ENCODE measurements around the gene PRPS1L1.

Gene PRPS1L1

GRCh38 chr7:17984288-17984687, 43.4 kb downstream of the PRPS1L1 start:
- ChIA-PET POLR2A (no interaction called here), CTCF (no interaction called here)
- peaks cover 0 to 5% (median 2%) of the 10 kb centered on the region in 4 experiments for H3K4me1 ChIP-seq (ENCODE audit: control extremely low read depth in 1 of 4, control insufficient read depth in 4 of 4, insufficient read depth in 4 of 4, low read length in 3 of 4)
- no CpG with 5 or more reads among the region's 1 CpG for WGBS (ENCODE audit: insufficient coverage)
- H3K36me3 ChIP-seq (ENCODE audit: control insufficient read depth in 4 of 4, insufficient read depth in 4 of 4, low read length in 3 of 4): no peaks in the 10 kb centered on the region
- peaks cover 0 to 4% (median 2%) of the 10 kb centered on the region in 5 experiments for H3K9me3 ChIP-seq (ENCODE audit: control extremely low read depth in 1 of 5, control insufficient read depth in 4 of 5, insufficient read depth in 2 of 5, low read depth in 1 of 5, low read length in 4 of 5)
- H3K27ac ChIP-seq (ENCODE audit: insufficient read depth in 1 of 2, low read depth in 1 of 2, low read length in 2 of 2, poor library complexity in 1 of 2, severe bottlenecking in 2 of 2): no peak overlapping the region
- no peak overlapping the region for H3K4me3 ChIP-seq (ENCODE audit: control insufficient read depth in 1 of 7, extremely low read depth in 1 of 7, insufficient read depth in 4 of 7, low read depth in 2 of 7, low read length in 6 of 7)
- H3K27me3 ChIP-seq (replicated peaks in 2 of 5; ENCODE audit: control insufficient read depth in 4 of 5, insufficient read depth in 5 of 5, low read length in 4 of 5): no peaks in the 10 kb centered on the region
- no peak for DNase-seq

- Histone ChIP-seq H3K9me3 (ENCODE audit: control extremely low read depth in 1 of 5, control insufficient read depth in 4 of 5, insufficient read depth in 2 of 5, low read depth in 1 of 5, low read length in 4 of 5) (peaks cover 0 to 4% (median 2%) of the 10 kb centered on the region in 5 experiments), H3K27me3 (replicated peaks in 2 of 5; ENCODE audit: control insufficient read depth in 4 of 5, insufficient read depth in 5 of 5, low read length in 4 of 5) (no peaks in the 10 kb centered on the region), H3K27ac (ENCODE audit: insufficient read depth in 1 of 2, low read depth in 1 of 2, low read length in 2 of 2, poor library complexity in 1 of 2, severe bottlenecking in 2 of 2) (no peak overlapping the region), H3K4me1 (ENCODE audit: control extremely low read depth in 1 of 4, control insufficient read depth in 4 of 4, insufficient read depth in 4 of 4, low read length in 3 of 4) (peaks cover 0 to 5% (median 2%) of the 10 kb centered on the region in 4 experiments), H3K36me3 (ENCODE audit: control insufficient read depth in 4 of 4, insufficient read depth in 4 of 4, low read length in 3 of 4) (no peaks in the 10 kb centered on the region), H3K4me3 (ENCODE audit: control insufficient read depth in 1 of 7, extremely low read depth in 1 of 7, insufficient read depth in 4 of 7, low read depth in 2 of 7, low read length in 6 of 7) (no peak overlapping the region)
- ChIA-PET POLR2A (no interaction called here), CTCF (interaction anchor here (1.0 kb wide), 1 partner anchor 10 kb away, joined by 3 read pairs; no protein-coding TSS in a partner anchor)
- DNase-seq: peak in 2 of 3 donors; percentile 36 to 45
- 100% methylated on average over 1 of the region's 3 CpGs for WGBS (ENCODE audit: insufficient coverage)
Observed at GRCh38 chr7:17983221-17984062, 44.2 kb downstream of the PRPS1L1 start.

- no peaks in the 10 kb centered on the region for H3K27me3 ChIP-seq (replicated peaks in 2 of 5; ENCODE audit: control insufficient read depth in 4 of 5, insufficient read depth in 5 of 5, low read length in 4 of 5)
- no peaks in the 10 kb centered on the region for H3K36me3 ChIP-seq (ENCODE audit: control insufficient read depth in 4 of 4, insufficient read depth in 4 of 4, low read length in 3 of 4)
- ChIA-PET POLR2A (no interaction called here), CTCF (interaction anchor here (1.2 kb wide), 1 partner anchor 10 kb away, joined by 3 read pairs; no protein-coding TSS in a partner anchor)
- H3K9me3 ChIP-seq (ENCODE audit: control extremely low read depth in 1 of 5, control insufficient read depth in 4 of 5, insufficient read depth in 2 of 5, low read depth in 1 of 5, low read length in 4 of 5): peaks cover 0 to 4% (median 2%) of the 10 kb centered on the region in 5 experiments
- H3K4me1 ChIP-seq (ENCODE audit: control extremely low read depth in 1 of 4, control insufficient read depth in 4 of 4, insufficient read depth in 4 of 4, low read length in 3 of 4): no peaks in the 10 kb centered on the region
- WGBS (ENCODE audit: insufficient coverage): no CpG with 5 or more reads among the region's 2 CpGs
- no peak overlapping the region for H3K27ac ChIP-seq (ENCODE audit: insufficient read depth in 1 of 2, low read depth in 1 of 2, low read length in 2 of 2, poor library complexity in 1 of 2, severe bottlenecking in 2 of 2)
- DNase-seq: no peak
- H3K4me3 ChIP-seq (ENCODE audit: control insufficient read depth in 1 of 7, extremely low read depth in 1 of 7, insufficient read depth in 4 of 7, low read depth in 2 of 7, low read length in 6 of 7): no peak overlapping the region
Observed at GRCh38 chr7:17976952-17977351, 50.7 kb downstream of the PRPS1L1 start.

Measured in common myeloid progenitor, CD34-positive (primary cell).